Thoracic aorta (tissue), 2 donors: ENCODE results near the gene SLC6A19. TPM values are rescaled to one million over a fixed set of nuclear protein-coding genes. Genes with fewer than 3 reads are reported as not detected.

Source experiments
- ATAC-seq: fragments of 150-250 bp; one replicate; pipeline ENCODE4 v1.8.0; 2017; ENCODE audit warnings: low read depth; ENCODE audit not compliant: insufficient number of reproducible peaks, low FRiP score
- DNase-seq: peaks from one replicate; pipeline ENCODE4 v3.0.0-alpha.2; 2020; ENCODE audit warnings: low spot score
- H3K27ac ChIP-seq, 2 donors: fragments of 200-600 bp; sonication (generic); 1 replicate in 1 of 2; 2 replicates in 1 of 2; pipeline ENCODE4 v1.5.1; 2016; ENCODE audit warnings: mild to moderate bottlenecking in 2 of 2, moderate library complexity in 2 of 2
- H3K27me3 ChIP-seq: fragments of 200-600 bp; sonication (generic); replicated peaks from 2 replicates; pipeline ENCODE4 v1.6.0; 2016; ENCODE audit warnings: mild to moderate bottlenecking; ENCODE audit not compliant: insufficient read depth
- H3K36me3 ChIP-seq: fragments of 200-600 bp; sonication (generic); one replicate; pipeline ENCODE4 v1.5.1; 2016
- H3K4me1 ChIP-seq, 2 donors: fragments of 200-600 bp; sonication (generic); 1 replicate in 1 of 2; 2 replicates in 1 of 2; pipeline versions ENCODE4 v1.5.1 to v1.6.0; 2016; ENCODE audit warnings: low read depth in 2 of 2, mild to moderate bottlenecking in 1 of 2; ENCODE audit not compliant: control insufficient read depth in 1 of 2
- H3K4me3 ChIP-seq: fragments of 200-600 bp; sonication (generic); 2 replicates; pipeline ENCODE4 v1.5.1; 2016; ENCODE audit warnings: mild to moderate bottlenecking
- H3K9me3 ChIP-seq: fragments of 200-600 bp; sonication (generic); 2 replicates; pipeline ENCODE4 v1.5.1; 2016
- CTCF ChIP-seq: fragments of 200-600 bp; sonication (generic); IDR thresholded peaks from one replicate; pipeline ENCODE4 v1.5.1; 2019; ENCODE audit warnings: antibody characterized with exemption
- total RNA-seq, 2 donors: library from RNA; depleted of rRNA; stranded (reverse); fragments of >200 nt; gene quantifications; one replicate each; pipeline versions ENCODE4 v1.1.0 to v1.2.3, GENCODE V29; 2016

Gene SLC6A19
- total RNA-seq, 2 donors from 2014 or later, result not detected

GRCh38 chr5:1268056-1268455 lies 66.7 kb downstream of the SLC6A19 start:
- no peak overlapping the region for H3K4me3 ChIP-seq
- H3K4me1 ChIP-seq, result no peaks in the 10 kb centered on the region
- no peaks in the 10 kb centered on the region for H3K36me3 ChIP-seq
- TF ChIP-seq CTCF, result no peak
- ATAC-seq (no peak), DNase-seq (no peak)
- no peak overlapping the region for H3K27ac ChIP-seq
- no peaks in the 10 kb centered on the region for H3K9me3 ChIP-seq
- no peaks in the 10 kb centered on the region for H3K27me3 ChIP-seq

- H3K9me3 ChIP-seq, result no peaks in the 10 kb centered on the region
- no peaks in the 10 kb centered on the region for H3K36me3 ChIP-seq
- H3K27ac ChIP-seq, result no peak overlapping the region
- no peak for DNase-seq
- ATAC-seq, result no peak
- H3K4me1 ChIP-seq, result no peaks in the 10 kb centered on the region
- H3K4me3 ChIP-seq, result no peak overlapping the region
- no peak for TF ChIP-seq CTCF
- H3K27me3 ChIP-seq, result no peaks in the 10 kb centered on the region
These were observed 67.3 kb downstream of the SLC6A19 start for GRCh38 chr5:1268666-1269065.

GRCh38 chr5:1270426-1270825 lies 69.0 kb downstream of the SLC6A19 start:
- H3K27ac ChIP-seq, result no peak overlapping the region
- no peaks in the 10 kb centered on the region for H3K36me3 ChIP-seq
- no peaks in the 10 kb centered on the region for H3K27me3 ChIP-seq
- no peaks in the 10 kb centered on the region for H3K9me3 ChIP-seq
- no peaks in the 10 kb centered on the region for H3K4me1 ChIP-seq
- ATAC-seq (no peak), DNase-seq (no peak)
- no peak for TF ChIP-seq CTCF
- no peak overlapping the region for H3K4me3 ChIP-seq

GRCh38 chr5:1270933-1271914 lies 69.8 kb downstream of the SLC6A19 start:
- DNase-seq (no peak), ATAC-seq (no peak)
- Histone ChIP-seq H3K27me3 (no peaks in the 10 kb centered on the region), H3K4me1 (no peaks in the 10 kb centered on the region), H3K36me3 (no peaks in the 10 kb centered on the region), H3K27ac (no peak overlapping the region), H3K4me3 (no peak overlapping the region), H3K9me3 (no peaks in the 10 kb centered on the region)
- TF ChIP-seq CTCF, result no peak

- ATAC-seq, result no peak
- no peak for TF ChIP-seq CTCF
- Histone ChIP-seq H3K27me3 (no peaks in the 10 kb centered on the region), H3K36me3 (no peaks in the 10 kb centered on the region), H3K4me3 (no peak overlapping the region), H3K4me1 (no peaks in the 10 kb centered on the region), H3K9me3 (no peaks in the 10 kb centered on the region), H3K27ac (no peak overlapping the region)
- no peak for DNase-seq
These were observed 70.8 kb downstream of the SLC6A19 start for GRCh38 chr5:1272201-1272600.
